H1 (cell line): ENCODE data around the gene XRRA1. TPM values are rescaled to one million over a fixed set of nuclear protein-coding genes. Genes with fewer than 3 reads are reported as not detected.

Experiments used
- CTCF ChIA-PET: fragments of 300-600 bp; sonication (Branson Sonifier 250); formaldehyde crosslinking; loops from one replicate; lab custom pipeline; 2021; ENCODE audit not compliant: partially characterized antibody; lab: Charles Lee
- POLR2A ChIA-PET: fragments of 300-600 bp; sonication (Branson Sonifier 250); formaldehyde crosslinking; loops from one replicate; lab custom pipeline; 2021; ENCODE audit warnings: inconsistent platforms; ENCODE audit not compliant: partially characterized antibody; lab: Charles Lee
- DNase-seq, 2 experiments: peaks; one replicate each; pipeline versions ENCODE4 v3.0.0 to v3.0.0-alpha.2; 2010 to 2022; ENCODE audit warnings: low spot score in 2 of 2, low read depth in 1 of 2, mixed read lengths in 1 of 2
- FAIRE-seq: peaks from 2 replicates; lab custom pipeline; 2011; peaks lifted over from hg19 to GRCh38; lab: Jason Lieb, UNC
- H2AFZ ChIP-seq: 2 replicates; pipeline ENCODE4 v1.8.1; 2012; ENCODE audit warnings: low read length, inconsistent platforms
- H2AK5ac ChIP-seq: 2 replicates; pipeline ENCODE4 v1.6.1; 2013; ENCODE audit warnings: low read depth, low read length
- H2BK120ac ChIP-seq: replicated peaks from 2 replicates; pipeline ENCODE3; 2013; ENCODE audit warnings: low read depth, low read length, inconsistent platforms
- H2BK12ac ChIP-seq: 2 replicates; pipeline ENCODE4 v1.6.1; 2013; ENCODE audit warnings: low read depth, low read length
- H2BK15ac ChIP-seq: 2 replicates; pipeline ENCODE4 v1.6.1; 2013; ENCODE audit warnings: low read length
- H2BK20ac ChIP-seq: 2 replicates; pipeline ENCODE4 v1.6.1; 2013; ENCODE audit warnings: low read length
- H2BK5ac ChIP-seq: 2 replicates; pipeline ENCODE4 v1.6.1; 2013; ENCODE audit warnings: low read depth, low read length
- H3K14ac ChIP-seq: 2 replicates; pipeline ENCODE4 v1.6.1; 2013; ENCODE audit warnings: inconsistent platforms; ENCODE audit not compliant: insufficient read length
- H3K18ac ChIP-seq: 2 replicates; pipeline ENCODE4 v1.6.1; 2013; ENCODE audit warnings: low read length; ENCODE audit errors: extremely low read depth
- H3K23ac ChIP-seq: 2 replicates; pipeline ENCODE4 v1.6.1; 2013; ENCODE audit warnings: inconsistent platforms; ENCODE audit not compliant: insufficient read length
- H3K23me2 ChIP-seq: 2 replicates; pipeline ENCODE4 v1.6.1; 2013; ENCODE audit warnings: low read depth, low read length
- H3K27ac ChIP-seq: 2 replicates; pipeline ENCODE4 v1.6.1; 2011; ENCODE audit warnings: low read depth, low read length, inconsistent platforms
- H3K27me3 ChIP-seq, 4 experiments: replicated peaks in 1 of 4; 1 replicate in 1 of 4; 2 replicates in 3 of 4; pipeline versions ENCODE4 v1.6.1 to v1.8.1; 2011 to 2013; ENCODE audit warnings: low read length in 3 of 4, mild to moderate bottlenecking in 3 of 4, inconsistent platforms in 2 of 4, mixed read lengths in 2 of 4, moderate library complexity in 1 of 4; ENCODE audit not compliant: control insufficient read depth in 3 of 4, insufficient read depth in 3 of 4; ENCODE audit errors: extremely low read depth in 1 of 4
- H3K36me3 ChIP-seq, 4 experiments: 2 replicates each; pipeline versions ENCODE4 v1.6.1 to v1.8.1; 2011 to 2013; ENCODE audit warnings: mild to moderate bottlenecking in 4 of 4, low read length in 3 of 4, moderate library complexity in 2 of 4, control low read depth in 1 of 4, inconsistent platforms in 1 of 4; ENCODE audit not compliant: insufficient read depth in 4 of 4, control insufficient read depth in 2 of 4
- H3K4ac ChIP-seq: replicated peaks from 2 replicates; pipeline ENCODE3; 2013; ENCODE audit warnings: low read length, low read depth, mixed read lengths, inconsistent platforms; ENCODE audit not compliant: insufficient read length
- H3K4me1 ChIP-seq, 4 experiments: replicated peaks in 1 of 4; 1 replicate in 1 of 4; 2 replicates in 3 of 4; pipeline versions ENCODE4 v1.6.1 to v1.8.1; 2011 to 2013; ENCODE audit warnings: low read length in 3 of 4, inconsistent platforms in 2 of 4, mixed read lengths in 1 of 4; ENCODE audit not compliant: insufficient read depth in 4 of 4, control insufficient read depth in 3 of 4
- H3K4me2 ChIP-seq, 2 experiments: 2 replicates each; pipeline versions ENCODE4 v1.6.1 to v1.8.1; 2011 to 2013; ENCODE audit warnings: low read depth in 2 of 2, low read length in 2 of 2, control low read depth in 1 of 2, inconsistent platforms in 1 of 2, mild to moderate bottlenecking in 1 of 2; ENCODE audit not compliant: insufficient read depth in 1 of 2
- H3K4me3 ChIP-seq, 4 experiments: fragments of 200-600, 300-600 bp in 1 of 4; sonication (generic), shearing (Covaris generic), sonication (Bioruptor Twin) in 1 of 4; 2 replicates each; pipeline versions ENCODE4 v1.5.1 to v1.8.1; 2011 to 2016; ENCODE audit warnings: low read length in 4 of 4, low read depth in 3 of 4, control low read depth in 2 of 4, inconsistent platforms in 2 of 4, mild to moderate bottlenecking in 2 of 4, mixed read lengths in 1 of 4, moderate library complexity in 1 of 4; ENCODE audit not compliant: insufficient read depth in 2 of 4; ENCODE audit errors: extremely low read depth in 1 of 4
- H3K56ac ChIP-seq: replicated peaks from 2 replicates; pipeline ENCODE3; 2013; ENCODE audit warnings: low read depth, mild to moderate bottlenecking, mixed read lengths, low read length, inconsistent platforms; ENCODE audit not compliant: insufficient read length
- H3K79me1 ChIP-seq: 2 replicates; pipeline ENCODE4 v1.6.1; 2013; ENCODE audit warnings: low read depth, low read length, control low read depth
- H3K79me2 ChIP-seq, 2 experiments: 2 replicates each; pipeline versions ENCODE4 v1.6.1 to v1.8.1; 2012 to 2013; ENCODE audit warnings: low read length in 2 of 2, mild to moderate bottlenecking in 2 of 2, inconsistent platforms in 1 of 2; ENCODE audit not compliant: insufficient read depth in 2 of 2, control insufficient read depth in 1 of 2
- H3K9ac ChIP-seq, 4 experiments: replicated peaks in 1 of 4; 1 replicate in 1 of 4; 2 replicates in 3 of 4; pipeline versions ENCODE4 v1.6.1 to v1.8.1; 2011 to 2013; ENCODE audit warnings: low read depth in 3 of 4, low read length in 3 of 4, control low read depth in 2 of 4, mild to moderate bottlenecking in 2 of 4, moderate library complexity in 2 of 4, inconsistent platforms in 1 of 4; ENCODE audit errors: extremely low read depth in 1 of 4
- H3K9me3 ChIP-seq, 2 experiments: 2 replicates each; pipeline versions ENCODE4 v1.6.1 to v1.8.1; 2012 to 2013; ENCODE audit warnings: mild to moderate bottlenecking in 2 of 2, moderate library complexity in 2 of 2, control low read depth in 1 of 2, inconsistent platforms in 1 of 2, low read depth in 1 of 2, low read length in 1 of 2, mixed read lengths in 1 of 2; ENCODE audit not compliant: insufficient read depth in 2 of 2
- H4K20me1 ChIP-seq, 2 experiments: replicated peaks in 1 of 2; 2 replicates each; pipeline versions ENCODE3 to v1.8.1; 2011 to 2013; ENCODE audit warnings: inconsistent platforms in 2 of 2, low read length in 2 of 2, mild to moderate bottlenecking in 1 of 2; ENCODE audit not compliant: insufficient read depth in 2 of 2, control insufficient read depth in 1 of 2
- H4K5ac ChIP-seq: 2 replicates; pipeline ENCODE4 v1.6.1; 2013; ENCODE audit warnings: low read length, low read depth, mixed read lengths, inconsistent platforms; ENCODE audit not compliant: insufficient read length
- H4K8ac ChIP-seq: 2 replicates; pipeline ENCODE4 v1.8.0; 2013; ENCODE audit warnings: mild to moderate bottlenecking, moderate library complexity, low read length, inconsistent platforms; ENCODE audit not compliant: insufficient read depth; ENCODE audit errors: extremely low read depth
- H4K91ac ChIP-seq: replicated peaks from 2 replicates; pipeline ENCODE3; 2013; ENCODE audit warnings: low read length, mixed read lengths, inconsistent platforms; ENCODE audit not compliant: insufficient read length
- ASH2L ChIP-seq: fragments of 200-600, 300-600 bp; sonication (generic); IDR thresholded peaks from one replicate; pipeline ENCODE4 v1.7.1; 2017; ENCODE audit warnings: low read length
- SIN3A ChIP-seq, 2 experiments: IDR thresholded peaks in 1 of 2; conservative IDR thresholded peaks in 1 of 2; 2 replicates each; pipeline ENCODE4 v1.6.1; 2011 to 2012; ENCODE audit warnings: low read length in 2 of 2, improper control_type of control experiment in 1 of 2, low read depth in 1 of 2, mild to moderate bottlenecking in 1 of 2
- WGBS, 2 experiments: shearing (Covaris generic) in 1 of 2; methylation state at CpG; one replicate each; pipeline versions ENCODE4 v1.1.6 to v1.1.7; 2013 to 2015; ENCODE audit warnings: low lambda C conversion rate in 2 of 2, mixed read lengths in 2 of 2, inconsistent platforms in 1 of 2, low coverage in 1 of 2, missing lambda C conversion rate in 1 of 2; ENCODE audit not compliant: insufficient replicate concordance in 2 of 2, insufficient coverage in 1 of 2, insufficient read length in 1 of 2; ENCODE audit errors: extremely low coverage in 1 of 2, missing lambda C conversion rate in 1 of 2; 5-methylcytosine and 5-hydroxymethylcytosine counted together
- polyA plus RNA-seq, 7 experiments: library from polyadenylated mRNA; depleted of rRNA in 3 of 7; stranded (reverse) in 5 of 7; unstranded in 2 of 7; fragments of >200 nt in 5 of 7; fragments of 200-250 nt in 2 of 7; gene quantifications; 1 replicate in 5 of 7; 2 replicates in 1 of 7; 4 replicates in 1 of 7; pipeline versions ENCODE4 v1.2.1 to v1.2.3, GENCODE V29; 2011 to 2013; ENCODE audit warnings: missing spikeins in 2 of 7, mixed read lengths in 2 of 7
- total RNA-seq: library from RNA; stranded (reverse); fragmentation: NEBNext Ultra II Directional; extraction: Animal tissue kit (Norgen Biotek cat#: 25700); gene quantifications from 2 replicates; pipeline ENCODE4 v1.2.1, GENCODE V29; 2021

XRRA1 gene
- total and polyA plus RNA-seq, 2 of the 8 experiments (the other 6 are each of a cell fraction or from before 2014, with no cell fraction given): 2.1 to 7.1 TPM

DNA sequence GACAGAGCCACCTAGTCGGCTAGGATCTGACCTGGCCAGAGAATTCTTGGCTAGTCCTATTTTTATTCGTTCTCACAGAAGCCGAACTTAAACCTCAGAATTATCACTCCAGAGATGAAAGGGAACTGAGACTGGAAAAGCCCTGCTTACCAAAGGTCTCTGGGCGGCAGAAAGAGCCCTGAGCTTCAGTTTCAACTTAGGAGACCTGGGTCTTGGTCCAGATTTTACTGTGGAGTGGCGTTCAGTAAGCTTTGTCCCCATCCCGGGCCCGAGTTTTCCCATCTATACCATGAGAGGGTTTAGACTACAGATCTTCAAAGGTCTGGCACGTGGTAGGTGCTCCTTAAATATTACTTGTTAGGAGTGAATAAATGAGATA lies 40.4 kb upstream of the XRRA1 start:
- no peak overlapping the region for H3K56ac ChIP-seq
- H2BK15ac ChIP-seq: no peak overlapping the region
- peak overlapping the region; percentile 87; the same call in 1 of the 2 replicates for H4K8ac ChIP-seq
- H2AK5ac ChIP-seq: no peak overlapping the region
- H4K20me1 ChIP-seq: no peaks in the 10 kb centered on the region
- H3K14ac ChIP-seq: no peak overlapping the region
- no peak overlapping the region for H2BK12ac ChIP-seq
- no peak overlapping the region for H2BK5ac ChIP-seq
- CTCF ChIA-PET: interaction anchor here (0.6 to 1.7 kb wide), 4 partner anchors 17 to 689 kb away, joined by 3 to 4 read pairs (median 3); no protein-coding TSS in a partner anchor
- H3K9ac ChIP-seq: peak overlapping the region; percentile 33 to 56 (median 45)
- peak overlapping the region; percentile 44 for H3K4ac ChIP-seq
- no peaks in the 10 kb centered on the region; the same call in 1 of the 2 replicates for H3K79me1 ChIP-seq
- no peak overlapping the region for H2BK20ac ChIP-seq
- peaks cover 8% of the 10 kb centered on the region; the same call in 1 of the 2 replicates for H3K23me2 ChIP-seq
- no peak overlapping the region for H3K27ac ChIP-seq
- TF ChIP-seq SIN3A (conservative IDR thresholded peaks at IDR 0.05 in 1 of 2, IDR thresholded peaks at IDR 0.05 in 1 of 2; ENCODE audit: low read depth in 1 of 2, low read length in 2 of 2): 0 out of 4 replicates have a peak, but pooled peaks of 1 of the 2 experiments have one; percentile 15
- TF ChIP-seq ASH2L: no peak
- H4K5ac ChIP-seq: no peak overlapping the region
- no peak overlapping the region for H3K23ac ChIP-seq
- WGBS, 2 experiments: 19% methylated on average over 8 of the region's 8 CpGs; no CpG with 5 or more reads in 1 of the 2 experiments
- H3K4me3 ChIP-seq: peak overlapping the region; percentile 71 to 99 (median 80)
- no peaks in the 10 kb centered on the region for H3K27me3 ChIP-seq
- FAIRE-seq: no peak
- H2AFZ ChIP-seq: peak overlapping the region; percentile 10; the same call in 1 of the 2 replicates
- no peak overlapping the region; the same call in 1 of the 2 replicates for H3K18ac ChIP-seq
- H3K9me3 ChIP-seq: no peaks in the 10 kb centered on the region
- H3K4me1 ChIP-seq: no peaks in the 10 kb centered on the region; a peak in 2 of 7 replicates
- peaks cover 0 to 2% (median 0%) of the 10 kb centered on the region in 4 experiments; a peak in 2 of 8 replicates for H3K36me3 ChIP-seq
- H3K4me2 ChIP-seq: peak overlapping the region; percentile 72 to 79
- peaks cover 0 to 11% of the 10 kb centered on the region in 2 experiments; a peak in 2 of 4 replicates for H3K79me2 ChIP-seq
- POLR2A ChIA-PET: interaction anchor here (0.6 to 1.8 kb wide), 18 partner anchors 8 to 569 kb away, joined by 3 to 10 read pairs (median 4); partner anchors contain the start of genes SPCS2 and XRRA1
- no peak for DNase-seq
- H2BK120ac ChIP-seq: no peak overlapping the region
- H4K91ac ChIP-seq: no peak overlapping the region
